GM12892 (cell line): ENCODE data around the gene PRELID3B.
A peak's percentile ranks its signal among the peaks of the same experiment; 100 is the strongest.

Source experiments
- DNase-seq: peaks from one replicate; pipeline ENCODE4 v3.0.0; 2011; ENCODE audit not compliant: insufficient read length
- FAIRE-seq: peaks from 2 replicates; lab custom pipeline; 2011; peaks lifted over from hg19 to GRCh38; lab: Jason Lieb, UNC
- POLR2A ChIP-seq: IDR thresholded peaks from 2 replicates; pipeline ENCODE4 v1.6.1; 2011; ENCODE audit warnings: low read depth, low read length, control low read depth
- POLR2AphosphoS5 ChIP-seq: IDR thresholded peaks from 2 replicates; pipeline ENCODE4 v1.6.1; 2011; ENCODE audit warnings: low read depth, low read length, control low read depth
- TAF1 ChIP-seq: IDR thresholded peaks from 2 replicates; pipeline ENCODE4 v1.6.1; 2011; ENCODE audit warnings: low read depth, mild to moderate bottlenecking, control low read depth, low read length, borderline replicate concordance

Gene PRELID3B

GRCh38 chr20:59032023-59032712 lies 10.4 kb downstream of the PRELID3B start, which contains the start of gene ATP5F1E:
Gene ATP5F1E, minus strand, starts transcription at chr20:59032335. Its CDS starts 84 bp downstream, at chr20:59032251.
- TF ChIP-seq POLR2A (peak; percentile 94; the same call in 1 of the 2 replicates), TAF1 (no peak), POLR2AphosphoS5 (peak; percentile 93)
- peak; percentile 87 for DNase-seq
- peak; percentile 92 for FAIRE-seq

- TF ChIP-seq TAF1: no peak
- no peak for TF ChIP-seq POLR2A
- FAIRE-seq (no peak), DNase-seq (no peak)
Measured at GRCh38 chr20:59031564-59032022, 11.0 kb downstream of the PRELID3B start.

GRCh38 chr20:59030911-59031563 lies 11.5 kb downstream of the PRELID3B start:
- no peak for DNase-seq
- TF ChIP-seq POLR2A (no peak), POLR2AphosphoS5 (no peak), TAF1 (no peak)
- FAIRE-seq: no peak

DNA sequence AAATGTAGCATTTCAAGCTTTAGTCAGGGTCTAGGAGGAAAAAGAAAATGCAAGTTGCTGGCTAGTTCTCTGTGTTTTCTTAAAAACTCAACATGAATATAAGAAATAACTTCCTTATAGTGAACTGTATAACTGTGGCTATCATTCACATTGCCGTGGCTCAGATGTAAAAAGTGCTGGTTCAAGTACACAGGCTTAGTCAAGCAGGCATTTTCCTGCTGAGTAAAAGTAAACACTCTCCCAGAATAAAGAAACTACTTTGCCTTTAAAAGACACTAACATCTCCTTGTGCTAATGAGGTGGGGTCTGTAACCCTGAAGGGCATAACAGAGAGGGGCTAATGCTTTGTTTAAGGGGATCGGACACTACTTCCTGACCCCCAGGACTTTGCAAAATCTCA lies 13.8 kb downstream of the PRELID3B start:
- no peak for TF ChIP-seq TAF1
- DNase-seq (no peak), FAIRE-seq (no peak)

- TF ChIP-seq POLR2AphosphoS5 (no peak), POLR2A (no peak), TAF1 (no peak)
- no peak for FAIRE-seq
Measured at GRCh38 chr20:59027741-59028320, 14.8 kb downstream of the PRELID3B start.

DNA sequence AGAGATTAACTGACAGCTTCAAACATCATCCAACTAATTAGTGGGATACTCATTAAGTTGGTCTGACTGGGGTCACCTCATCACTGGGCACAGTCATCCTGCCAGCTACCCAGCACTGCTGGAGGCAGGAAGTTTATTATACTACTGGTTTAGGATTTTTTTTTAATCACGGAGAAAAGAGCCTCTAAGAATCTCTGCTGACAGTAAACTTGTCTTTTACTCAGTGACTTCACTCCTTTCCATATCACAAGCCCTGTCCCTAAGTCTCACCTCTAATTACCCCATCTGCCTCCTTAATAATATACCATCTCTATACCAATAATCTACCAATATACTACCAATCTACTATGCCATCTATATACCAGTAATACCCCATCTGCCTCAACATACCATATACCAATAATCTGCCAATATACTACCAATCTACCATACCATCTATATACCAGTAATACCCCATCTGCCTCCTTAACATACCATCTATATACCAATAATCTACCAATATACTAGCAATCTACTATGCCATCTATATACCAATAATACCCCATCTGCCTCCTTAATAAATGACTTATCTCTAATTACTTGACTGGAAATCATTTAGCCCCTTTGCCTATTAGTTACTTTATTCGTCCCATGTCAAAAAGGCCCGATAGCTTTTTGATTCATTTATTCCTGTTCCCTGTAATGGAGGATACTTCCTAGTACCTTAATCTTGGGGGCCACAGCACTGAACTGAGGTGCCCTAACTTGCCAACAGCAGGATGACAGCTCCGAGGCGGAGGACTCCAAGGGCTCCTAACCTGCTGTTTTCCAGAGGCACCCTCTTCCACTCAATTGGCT lies 15.5 kb downstream of the PRELID3B start:
- TF ChIP-seq POLR2A: no peak
- TF ChIP-seq POLR2AphosphoS5: no peak
- no peak for TF ChIP-seq TAF1
- DNase-seq: no peak
- FAIRE-seq: no peak

More at GRCh38 chr20:59027741-59028320, 14.8 kb downstream of the PRELID3B start:
- no peak for DNase-seq

- no peak for TF ChIP-seq POLR2AphosphoS5
- TF ChIP-seq POLR2A: no peak
- no peak for TF ChIP-seq TAF1
- DNase-seq (no peak), FAIRE-seq (no peak)
Measured at GRCh38 chr20:59025511-59025910, 17.1 kb downstream of the PRELID3B start.

DNA sequence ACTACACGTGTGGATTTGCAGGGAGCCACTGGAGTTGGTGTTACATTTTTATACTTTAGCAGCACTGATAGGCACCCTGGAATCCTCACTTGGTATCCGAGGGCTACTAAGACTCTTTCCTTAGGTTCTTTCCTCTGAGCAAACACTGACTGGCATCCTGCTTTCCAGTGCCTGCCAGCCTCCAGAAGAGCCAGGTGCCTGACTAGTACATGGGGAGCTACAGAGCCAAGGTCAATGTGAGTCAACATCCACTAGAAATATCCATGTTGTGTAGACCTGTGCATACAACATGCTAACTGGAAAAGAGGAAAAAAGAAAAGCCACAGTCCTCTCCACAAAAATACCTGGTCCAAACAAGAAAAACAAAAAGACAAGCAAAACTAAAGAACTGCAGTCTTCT lies 17.5 kb downstream of the PRELID3B start:
- TF ChIP-seq POLR2AphosphoS5: no peak
- no peak for TF ChIP-seq POLR2A
- no peak for TF ChIP-seq TAF1
- no peak for FAIRE-seq
- no peak for DNase-seq

DNA sequence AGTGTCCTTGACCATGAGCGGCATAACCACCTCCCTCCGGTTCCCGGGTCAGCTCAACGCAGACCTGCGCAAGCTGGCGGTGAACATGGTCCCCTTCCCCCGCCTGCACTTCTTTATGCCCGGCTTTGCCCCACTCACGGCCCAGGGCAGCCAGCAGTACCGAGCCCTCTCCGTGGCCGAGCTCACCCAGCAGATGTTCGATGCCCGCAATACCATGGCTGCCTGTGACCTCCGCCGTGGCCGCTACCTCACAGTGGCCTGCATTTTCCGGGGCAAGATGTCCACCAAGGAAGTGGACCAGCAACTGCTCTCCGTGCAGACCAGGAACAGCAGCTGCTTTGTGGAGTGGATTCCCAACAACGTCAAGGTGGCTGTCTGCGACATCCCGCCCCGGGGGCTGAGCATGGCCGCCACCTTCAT lies 18.5 kb downstream of the PRELID3B start:
- no peak for DNase-seq
- no peak for FAIRE-seq

DNA sequence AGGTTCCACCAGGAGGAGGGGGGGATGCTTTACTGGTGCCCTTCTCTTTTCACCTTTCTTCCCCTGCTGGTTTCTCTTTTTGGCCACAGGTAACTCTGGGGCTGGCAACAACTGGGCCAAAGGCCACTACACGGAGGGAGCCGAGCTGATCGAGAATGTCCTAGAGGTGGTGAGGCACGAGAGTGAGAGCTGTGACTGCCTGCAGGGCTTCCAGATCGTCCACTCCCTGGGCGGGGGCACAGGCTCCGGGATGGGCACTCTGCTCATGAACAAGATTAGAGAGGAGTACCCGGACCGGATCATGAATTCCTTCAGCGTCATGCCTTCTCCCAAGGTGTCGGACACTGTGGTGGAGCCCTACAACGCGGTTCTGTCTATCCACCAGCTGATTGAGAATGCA lies 19.0 kb downstream of the PRELID3B start:
- no peak for FAIRE-seq
- TF ChIP-seq TAF1 (no peak), POLR2AphosphoS5 (no peak), POLR2A (no peak; the same call in 1 of the 2 replicates)
- no peak for DNase-seq

More for the DNA sequence above, 18.5 kb downstream of the PRELID3B start:
- TF ChIP-seq POLR2AphosphoS5 (no peak), POLR2A (peak; percentile 34; the same call in 1 of the 2 replicates), TAF1 (no peak)

DNA sequence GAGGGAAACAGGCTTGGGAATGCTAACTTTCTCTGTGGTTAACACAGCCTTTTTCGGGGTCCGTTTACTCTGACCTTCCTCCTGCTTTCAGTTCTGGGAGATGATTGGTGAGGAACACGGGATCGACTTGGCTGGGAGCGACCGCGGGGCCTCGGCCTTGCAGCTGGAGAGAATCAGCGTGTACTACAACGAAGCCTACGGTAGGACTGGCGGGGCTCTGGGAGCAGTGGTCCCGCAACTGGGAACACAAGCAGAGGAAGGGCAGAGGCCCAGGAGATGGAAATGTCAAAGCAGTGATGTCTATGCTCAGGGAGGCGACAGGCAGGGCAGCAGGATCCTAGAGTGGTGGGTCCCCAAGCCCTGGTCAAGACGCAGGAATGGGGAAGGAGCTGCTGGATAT lies 19.8 kb downstream of the PRELID3B start:
- TF ChIP-seq POLR2AphosphoS5 (no peak), POLR2A (0 out of 2 replicates have a peak, but pooled peaks have one; percentile 32), TAF1 (no peak)
- no peak for FAIRE-seq
- no peak for DNase-seq
